Measurements from ENCODE around the gene DDX28. TPM values are rescaled to one million over a fixed set of nuclear protein-coding genes. Genes with fewer than 3 reads are reported as not detected.

Gene DDX28
- total and polyA plus RNA-seq, 2 of the 4 experiments (the other 2 are of a cell fraction), result 9.2 to 10.0 TPM

DNA sequence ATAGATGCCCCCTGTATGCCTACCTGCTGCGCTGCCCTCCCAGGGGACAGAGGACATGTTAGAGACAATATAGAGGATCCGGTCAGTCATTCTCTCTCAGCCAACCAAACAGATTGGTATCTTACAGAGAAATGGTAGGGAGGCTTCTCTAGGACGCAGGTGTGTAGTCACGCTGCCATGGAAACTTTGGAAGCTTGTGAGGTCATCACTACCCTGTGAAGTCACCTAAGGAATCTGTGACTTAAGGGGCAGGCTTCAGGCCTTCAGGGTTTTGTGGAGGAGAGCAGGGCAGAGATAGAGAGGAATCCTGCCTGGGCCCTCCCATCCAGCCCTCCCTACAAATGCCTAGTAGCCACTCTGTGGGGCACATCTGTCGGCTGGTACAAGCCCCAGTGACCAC lies 7.4 kb downstream of the DDX28 start, which contains the start of gene DPEP2NB:
DPEP2NB (minus strand) TSS at position 231 of the 400 bp plus-strand sequence; CDS start at position 90, 141 bp downstream.
- no peak within 1 kb of the TSS for H2BK5ac ChIP-seq (ENCODE audit: low read depth, low read length, poor library complexity, severe bottlenecking)
- H2BK20ac ChIP-seq (ENCODE audit: low read depth, low read length), result no peak within 1 kb of the TSS
- no peak within 1 kb of the TSS for H3K4me2 ChIP-seq (ENCODE audit: low read depth, low read length)
- no peak within 1 kb of the TSS for H3K4ac ChIP-seq (ENCODE audit: low read depth, low read length)
- peaks cover 2% of the 10 kb centered on the region; the same call in 1 of the 2 replicates for H3K9me1 ChIP-seq (ENCODE audit: insufficient read depth, low read length)
- H3K14ac ChIP-seq (replicated peaks; ENCODE audit: low read depth, low read length), result no peak within 1 kb of the TSS
- no peak within 1 kb of the TSS for H3K18ac ChIP-seq (ENCODE audit: low read depth, low read length)
- dilution Hi-C loops (cut with HindIII; ENCODE audit: low sequenced_read_pairs, unreplicated experiment), result no loop called here
- no peaks in the 10 kb centered on the region for H3K4me1 ChIP-seq (ENCODE audit: control insufficient read depth, insufficient read depth, low read length)
- H4K20me1 ChIP-seq (ENCODE audit: insufficient read depth, low read length), result no peaks in the 10 kb centered on the region
- H4K5ac ChIP-seq (ENCODE audit: low read depth, low read length), result no peak within 1 kb of the TSS
- no peak within 1 kb of the TSS for H2AFZ ChIP-seq (replicated peaks; ENCODE audit: low read length, poor library complexity)
- ChIA-PET CTCF (no interaction called here), POLR2A (ENCODE audit: unreplicated experiment) (interaction anchor here (0.5 kb wide), 1 partner anchor 707 kb away, joined by 17 read pairs; no protein-coding TSS in a partner anchor)
- no peaks in the 10 kb centered on the region for H3K9me3 ChIP-seq (ENCODE audit: control insufficient read depth, insufficient read depth, low read length)
- H3K9ac ChIP-seq (ENCODE audit: low read depth, low read length), result no peak within 1 kb of the TSS
- peaks cover 9% of the 10 kb centered on the region for H3K27me3 ChIP-seq (ENCODE audit: control insufficient read depth, insufficient read depth, low read length)
- no peak within 1 kb of the TSS for H2AK5ac ChIP-seq (ENCODE audit: low read depth, low read length)
- no peaks in the 10 kb centered on the region for H3K36me3 ChIP-seq (ENCODE audit: control insufficient read depth, insufficient read depth, low read length)
- H3K27ac ChIP-seq (ENCODE audit: insufficient read depth, low read length), result no peak within 1 kb of the TSS
- no peak within 1 kb of the TSS for H3K56ac ChIP-seq (ENCODE audit: extremely low read depth, insufficient read depth, low read length)
- H2BK15ac ChIP-seq (ENCODE audit: low read depth, low read length), result no peak within 1 kb of the TSS
- TF ChIP-seq RAD21 (IDR thresholded peaks at IDR 0.05; ENCODE audit: low read length), result no peak
- TF ChIP-seq NFE2L2 (IDR thresholded peaks at IDR 0.05; ENCODE audit: low read depth, low read length), result no peak
- no peak for TF ChIP-seq CEBPB (IDR thresholded peaks at IDR 0.05; ENCODE audit: low read depth, low read length)
- TF ChIP-seq, protein P1, sequence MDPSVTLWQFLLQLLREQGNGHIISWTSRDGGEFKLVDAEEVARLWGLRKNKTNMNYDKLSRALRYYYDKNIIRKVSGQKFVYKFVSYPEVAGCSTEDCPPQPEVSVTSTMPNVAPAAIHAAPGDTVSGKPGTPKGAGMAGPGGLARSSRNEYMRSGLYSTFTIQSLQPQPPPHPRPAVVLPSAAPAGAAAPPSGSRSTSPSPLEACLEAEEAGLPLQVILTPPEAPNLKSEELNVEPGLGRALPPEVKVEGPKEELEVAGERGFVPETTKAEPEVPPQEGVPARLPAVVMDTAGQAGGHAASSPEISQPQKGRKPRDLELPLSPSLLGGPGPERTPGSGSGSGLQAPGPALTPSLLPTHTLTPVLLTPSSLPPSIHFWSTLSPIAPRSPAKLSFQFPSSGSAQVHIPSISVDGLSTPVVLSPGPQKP (IDR thresholded peaks at IDR 0.05; ENCODE audit: borderline replicate concordance, low read depth, low read length), result no peak
- TF ChIP-seq RFX5 (IDR thresholded peaks at IDR 0.05; ENCODE audit: low read depth, low read length), result no peak
- no peak for TF ChIP-seq MXI1 (IDR thresholded peaks at IDR 0.05; ENCODE audit: borderline replicate concordance, low read depth, low read length)
- TF ChIP-seq MAZ (IDR thresholded peaks at IDR 0.05; ENCODE audit: borderline replicate concordance, low read depth, low read length), result no peak
- TF ChIP-seq RCOR1 (IDR thresholded peaks at IDR 0.05; ENCODE audit: insufficient replicate concordance, low read length), result no peak
- TF ChIP-seq FOS (IDR thresholded peaks at IDR 0.05; ENCODE audit: low read depth, low read length), result no peak
- no peak for TF ChIP-seq CHD1 (IDR thresholded peaks at IDR 0.05; ENCODE audit: low read depth, low read length)
- TF ChIP-seq BHLHE40 (IDR thresholded peaks at IDR 0.05; ENCODE audit: low read depth, low read length), result no peak
- intact Hi-C loops (cut with micrococcal nuclease), result no loop called here
- no CpG with 5 or more reads among the region's 5 CpGs for WGBS, 2 experiments (ENCODE audit: extremely low coverage in 2 of 2, insufficient read length in 1 of 2)
- no peaks in the 10 kb centered on the region for H3K79me1 ChIP-seq (ENCODE audit: low read depth in 1 of 2, low read length in 2 of 2)
- DNase-seq (no peak), ATAC-seq (ENCODE audit: low read depth) (no peak)
- peak within 1 kb of the TSS; percentile 55 for H2AK9ac ChIP-seq (replicated peaks; ENCODE audit: low read depth, low read length, poor library complexity)
- H3K4me3 ChIP-seq (ENCODE audit: insufficient read depth, low read depth, low read length), result no peak within 1 kb of the TSS
- H3K23ac ChIP-seq (ENCODE audit: low read depth, low read length), result no peak within 1 kb of the TSS
- no TSS peak for BruUV-seq (replicated peaks)
- no peak within 1 kb of the TSS for H4K8ac ChIP-seq (ENCODE audit: low read depth in 2 of 2, low read length in 2 of 2)
- in situ Hi-C loops (cut with MboI; ENCODE audit: low sequenced_read_pairs), result no loop called here
- no peak within 1 kb of the TSS for H4K91ac ChIP-seq (ENCODE audit: insufficient read depth, low read depth, low read length)
- H2BK120ac ChIP-seq (ENCODE audit: low read depth, low read length), result no peak within 1 kb of the TSS
